Tongue (tissue), 2 donors: ENCODE results near the gene SLC35F3. TPM values are rescaled to one million over a fixed set of nuclear protein-coding genes. Genes with fewer than 3 reads are reported as not detected.

ENCODE experiments used
- DNase-seq: peaks from one replicate; pipeline ENCODE4 v3.0.0-alpha.2; 2015
- total RNA-seq: library from RNA; depleted of rRNA; stranded (reverse); fragments of >200 nt; gene quantifications from one replicate; pipeline ENCODE4 v1.2.3, GENCODE V29; 2014

Gene SLC35F3
- total RNA-seq, 1 donor from 2014 or later: 0.72 TPM

DNA sequence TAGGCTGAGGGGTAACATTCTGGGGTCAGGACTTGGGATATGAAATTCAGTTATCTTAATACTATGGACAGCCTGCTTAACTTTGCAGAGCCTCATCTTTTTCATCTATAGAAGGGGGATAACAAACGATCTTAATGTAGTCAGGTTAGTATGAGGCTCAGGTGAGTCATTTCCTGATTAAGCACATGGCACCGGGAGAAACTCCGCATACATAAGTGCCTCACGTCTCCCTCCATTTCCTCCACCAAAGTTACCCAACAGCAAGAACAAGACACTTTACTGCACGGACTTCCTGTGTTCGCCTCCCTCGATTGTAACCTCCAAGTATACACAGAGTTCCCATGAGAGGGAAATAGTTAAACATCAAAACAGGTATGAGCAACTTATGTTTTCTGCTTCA is 356.1 kb downstream of the SLC35F3 start:
- no peak for DNase-seq

DNA sequence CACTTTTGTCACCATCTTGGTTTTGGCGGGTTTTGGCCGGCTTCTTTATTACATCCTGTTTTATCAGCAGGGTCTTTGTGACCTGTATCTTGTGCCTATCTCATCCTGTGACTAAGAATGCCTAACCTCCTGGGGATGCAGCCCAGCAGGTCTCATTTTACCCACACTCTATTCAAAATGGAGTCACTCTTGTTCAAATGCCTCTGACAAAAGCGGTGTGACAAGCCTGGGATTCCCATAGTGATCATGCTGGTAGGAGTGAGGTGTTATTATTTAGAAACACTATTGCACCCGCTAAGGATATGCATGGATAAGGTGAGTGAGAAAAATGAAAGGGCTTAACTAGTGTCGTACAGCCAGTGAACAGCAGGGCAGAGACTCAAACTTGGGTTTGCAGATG is 357.1 kb downstream of the SLC35F3 start:
- no peak for DNase-seq

DNA sequence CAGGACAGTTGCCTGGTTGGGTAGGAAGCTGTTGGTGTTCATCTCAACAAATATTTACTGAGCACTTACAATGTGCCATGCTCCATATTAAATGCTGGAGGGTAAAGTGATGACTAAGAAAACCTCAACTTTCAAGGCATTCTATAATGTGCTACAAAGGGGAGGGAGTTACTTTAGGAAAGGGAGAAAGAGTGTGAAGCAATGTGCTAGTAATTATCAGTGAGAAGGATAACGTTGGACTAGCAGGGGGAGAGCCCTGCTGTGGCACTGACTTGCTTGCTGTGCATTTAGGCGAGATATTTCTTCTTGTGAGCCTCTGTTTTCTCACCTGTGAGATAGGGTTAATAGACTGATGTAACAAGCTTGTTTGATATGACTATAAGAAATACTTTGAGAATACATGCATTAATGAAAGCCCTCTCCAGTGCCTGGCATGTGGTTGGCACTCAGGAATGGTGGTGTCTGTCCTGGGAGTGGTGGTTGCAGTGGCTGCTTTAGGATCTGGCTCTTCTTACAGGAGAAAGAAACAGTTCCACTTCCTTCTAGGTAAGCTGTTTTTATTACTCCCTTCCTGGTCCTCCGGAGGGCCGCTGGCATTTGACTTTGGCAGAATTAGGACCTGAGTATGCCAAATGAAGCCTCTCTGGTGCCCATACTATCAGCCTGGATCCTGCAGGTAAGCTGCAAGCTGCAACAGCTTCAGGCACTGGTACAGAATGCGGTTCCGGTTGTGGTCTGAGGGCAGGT is 357.7 kb downstream of the SLC35F3 start:
- DNase-seq: no peak

DNA sequence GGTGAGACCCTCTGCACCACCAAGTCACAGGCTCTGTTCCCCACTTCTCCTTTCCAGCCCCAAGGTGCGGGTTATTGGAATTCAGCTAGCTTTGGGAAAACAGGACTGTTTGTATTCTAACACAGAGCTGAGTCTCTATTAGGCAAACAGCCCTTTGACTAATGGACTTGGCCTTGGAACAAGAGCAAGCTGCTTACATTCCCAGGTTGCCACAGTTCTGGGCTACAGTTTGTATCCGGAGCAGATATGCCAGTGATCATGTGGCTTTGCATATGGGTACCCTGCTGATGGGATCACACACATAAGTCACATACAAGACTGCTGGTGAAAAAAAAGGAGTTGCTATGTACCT is 358.3 kb downstream of the SLC35F3 start:
- no peak for DNase-seq

DNA sequence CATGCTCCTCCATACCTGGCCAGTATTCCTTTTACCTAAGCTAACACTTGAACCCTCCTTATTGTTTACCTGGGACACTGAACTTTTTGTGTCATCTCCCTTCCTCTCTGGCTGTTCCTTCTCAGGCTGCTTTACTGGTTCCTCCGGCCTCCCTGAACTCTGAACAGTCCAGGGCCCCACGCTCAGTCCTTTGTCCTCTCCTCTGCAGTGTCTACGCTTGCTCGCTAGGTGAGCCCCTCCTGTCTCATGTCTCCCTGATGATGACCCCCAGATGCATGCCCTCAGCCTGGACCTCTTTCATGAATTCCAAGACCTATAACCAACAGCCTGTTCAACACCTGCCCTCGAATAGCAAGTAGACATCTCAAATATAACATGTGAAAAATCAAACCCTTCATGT is 360.4 kb downstream of the SLC35F3 start:
- no peak for DNase-seq

DNA sequence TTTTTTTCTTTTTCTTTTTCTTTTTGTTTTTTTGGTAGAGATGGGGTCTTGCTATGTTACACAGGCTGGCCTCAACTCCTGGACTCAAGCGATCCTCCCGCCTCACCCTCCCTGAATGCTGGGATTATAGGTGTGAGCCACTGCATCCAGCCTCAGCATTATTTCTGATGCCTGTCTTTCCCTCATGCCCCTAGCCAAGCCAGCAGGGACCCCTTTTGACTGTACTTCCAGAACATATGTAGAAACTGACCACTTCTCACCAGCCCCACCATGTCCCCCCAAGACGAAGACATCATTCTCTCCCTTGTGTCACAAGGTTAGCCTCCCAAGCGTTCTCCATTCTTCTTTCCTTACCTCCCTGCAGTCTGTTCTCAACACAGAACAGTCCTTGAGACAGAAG is 360.8 kb downstream of the SLC35F3 start:
- no peak for DNase-seq

DNA sequence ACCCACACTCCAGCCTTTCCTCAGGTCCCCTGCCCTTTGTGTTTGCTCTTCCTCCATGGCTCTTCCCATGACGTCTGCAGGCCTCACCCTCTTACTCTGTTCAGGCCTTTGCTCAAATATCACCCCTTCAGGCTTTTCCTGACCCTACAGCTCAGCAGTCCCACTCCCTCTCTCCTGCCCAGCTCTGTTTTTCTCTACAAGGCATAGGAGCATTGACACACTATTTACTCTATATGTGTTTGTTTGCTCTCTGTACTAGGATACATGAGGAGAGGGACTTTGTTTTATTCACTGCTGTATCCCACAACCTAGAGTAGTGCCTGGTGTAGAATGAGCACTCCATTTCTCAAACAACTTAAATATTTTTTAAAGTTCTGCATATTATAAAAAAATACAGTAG is 361.4 kb downstream of the SLC35F3 start:
- no peak for DNase-seq

DNA sequence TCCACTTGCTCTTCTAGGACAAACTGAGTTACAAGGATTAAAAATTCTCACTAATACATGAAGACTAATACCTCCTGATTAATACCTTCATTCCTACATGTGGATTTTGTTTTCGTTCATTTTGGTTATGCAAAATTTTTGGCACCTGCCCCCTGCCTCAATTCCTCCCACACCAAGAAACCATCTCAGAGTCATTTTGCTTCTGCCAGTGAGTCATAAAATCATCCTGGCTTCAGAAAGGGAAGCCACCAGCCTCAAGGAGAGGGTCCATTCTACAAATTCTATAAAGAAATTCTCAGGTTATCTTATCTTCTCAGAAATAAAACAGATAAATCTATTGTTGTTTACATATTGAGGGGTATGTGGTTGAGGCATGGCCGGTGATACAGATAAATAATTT is 365.6 kb downstream of the SLC35F3 start:
- no peak for DNase-seq

DNA sequence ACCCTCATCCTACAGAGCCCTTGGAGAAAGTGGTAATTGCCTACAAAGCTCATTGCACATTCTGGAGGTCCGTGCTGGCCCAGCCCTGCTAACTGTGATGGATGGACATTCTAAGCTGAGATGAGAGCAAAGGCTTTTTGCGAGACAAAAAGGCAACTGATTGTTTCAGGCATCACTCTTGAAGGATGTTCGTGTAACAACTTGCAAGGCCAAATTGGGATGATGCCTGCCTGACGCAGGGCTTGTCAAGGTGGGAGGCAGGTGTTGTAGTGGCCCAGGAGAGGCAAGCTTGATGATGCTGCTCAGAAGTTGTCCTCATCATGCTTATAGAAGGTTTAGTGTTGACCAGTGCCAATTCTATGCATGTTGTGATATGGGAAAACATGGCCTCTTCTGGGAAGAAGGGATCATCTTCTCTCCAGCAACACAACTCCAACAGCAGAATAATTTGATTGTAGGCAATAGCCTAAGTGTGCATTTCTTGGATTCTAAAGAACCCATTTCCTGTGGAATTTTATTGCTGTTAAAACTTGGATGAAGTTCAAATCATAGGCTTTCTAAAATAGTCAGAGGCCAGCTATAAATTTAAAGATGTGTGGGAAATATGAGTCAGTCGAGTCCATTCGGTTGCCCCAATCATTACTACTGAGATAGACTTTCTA is 366.2 kb downstream of the SLC35F3 start:
- DNase-seq: no peak

DNA sequence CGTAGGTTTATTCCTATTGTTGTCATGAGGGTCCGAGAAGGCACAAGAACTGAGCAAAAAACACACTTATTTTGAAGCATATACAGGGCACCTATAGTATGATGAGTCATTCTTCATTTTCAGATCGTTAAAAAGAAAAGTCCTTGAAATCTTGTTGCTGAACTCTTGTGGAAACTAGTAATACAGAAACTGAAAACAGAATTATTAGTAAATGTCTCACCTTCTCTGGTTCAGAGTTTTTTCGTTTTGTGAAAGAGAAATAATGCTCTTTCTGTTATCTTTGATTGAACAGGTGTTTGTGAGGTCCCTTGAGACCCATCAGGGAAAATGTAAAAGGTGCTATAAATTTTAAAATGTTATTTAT is 366.7 kb downstream of the SLC35F3 start:
- DNase-seq: no peak

DNA sequence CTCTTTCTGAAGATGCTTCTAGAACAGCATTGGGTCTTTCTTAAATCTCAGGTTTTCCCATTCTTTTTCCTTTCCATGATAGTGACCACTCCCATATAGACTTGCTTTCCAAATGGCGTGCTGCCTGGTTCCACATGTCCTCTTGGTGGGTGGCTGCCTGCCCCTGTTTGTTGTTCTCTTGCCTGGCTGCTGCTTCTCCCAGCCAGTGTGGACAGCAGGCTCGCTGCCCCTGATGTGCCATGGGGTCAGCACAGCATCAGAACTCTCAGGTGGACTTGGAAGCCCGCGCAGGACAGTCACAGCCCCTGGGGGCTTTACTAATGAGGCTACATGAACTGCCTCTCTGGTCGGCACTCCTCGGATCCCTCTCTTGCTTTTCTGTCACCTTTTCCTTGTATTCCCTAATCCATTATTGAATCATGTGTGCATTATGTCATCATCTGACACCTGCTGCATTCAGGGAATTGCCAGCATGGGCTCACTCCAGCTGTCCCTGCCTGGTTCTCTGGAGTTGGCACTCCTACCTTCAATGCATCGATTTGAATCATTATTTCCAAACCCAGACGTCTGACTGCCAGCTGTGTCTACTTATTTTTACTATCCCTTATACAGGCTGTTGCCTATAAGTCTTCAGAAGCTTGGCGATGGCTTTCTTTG is 368.3 kb downstream of the SLC35F3 start:
- peak; percentile 41 for DNase-seq

DNA sequence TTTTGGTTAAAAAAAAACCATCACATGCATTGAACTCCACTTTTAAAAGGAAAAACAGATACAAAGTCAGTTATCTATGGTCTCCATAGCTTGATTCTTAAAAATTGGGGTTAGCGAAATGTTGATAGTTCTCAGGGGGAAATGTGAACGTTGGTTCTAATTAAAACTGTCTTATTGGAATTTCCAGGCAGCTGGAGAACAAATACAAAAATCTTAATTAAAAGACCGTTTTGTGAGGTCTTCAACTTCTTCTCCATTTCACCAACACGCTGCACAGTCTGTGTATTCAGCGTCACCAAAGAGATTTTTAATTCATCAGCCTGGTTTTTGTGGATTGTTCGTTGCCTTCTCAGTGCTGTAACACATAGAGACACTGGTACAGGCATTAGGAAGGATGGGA is 369.5 kb downstream of the SLC35F3 start:
- DNase-seq: no peak

DNA sequence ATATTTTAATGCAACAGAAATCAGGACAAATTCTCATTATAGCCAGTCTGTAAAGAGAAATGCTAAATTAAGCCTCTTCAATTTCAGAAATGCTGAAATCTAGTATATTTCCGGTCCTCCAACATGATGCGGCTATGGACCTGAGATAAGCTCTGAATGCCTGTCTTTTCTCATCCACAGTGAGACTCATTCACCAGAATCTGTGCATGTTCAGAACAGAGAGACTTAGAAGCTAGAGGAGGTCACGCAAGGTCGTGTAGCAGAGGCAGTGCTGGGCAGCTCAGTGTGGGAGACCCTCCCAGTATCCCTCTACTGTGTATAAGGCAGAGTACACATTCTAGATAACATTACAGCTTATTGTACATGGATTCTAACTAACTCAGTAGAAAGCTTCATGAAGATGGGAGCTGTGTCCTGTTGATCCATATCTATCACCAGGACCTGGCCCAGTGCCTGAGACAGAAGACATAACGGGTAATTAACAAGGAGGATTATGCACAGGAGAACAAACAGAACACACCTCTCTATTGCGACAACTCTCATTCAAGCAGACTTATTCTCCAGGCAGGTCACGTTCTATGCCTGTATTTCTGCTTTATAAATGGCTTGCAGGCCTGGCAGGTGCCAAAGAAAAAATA is 371.8 kb downstream of the SLC35F3 start:
- no peak for DNase-seq

DNA sequence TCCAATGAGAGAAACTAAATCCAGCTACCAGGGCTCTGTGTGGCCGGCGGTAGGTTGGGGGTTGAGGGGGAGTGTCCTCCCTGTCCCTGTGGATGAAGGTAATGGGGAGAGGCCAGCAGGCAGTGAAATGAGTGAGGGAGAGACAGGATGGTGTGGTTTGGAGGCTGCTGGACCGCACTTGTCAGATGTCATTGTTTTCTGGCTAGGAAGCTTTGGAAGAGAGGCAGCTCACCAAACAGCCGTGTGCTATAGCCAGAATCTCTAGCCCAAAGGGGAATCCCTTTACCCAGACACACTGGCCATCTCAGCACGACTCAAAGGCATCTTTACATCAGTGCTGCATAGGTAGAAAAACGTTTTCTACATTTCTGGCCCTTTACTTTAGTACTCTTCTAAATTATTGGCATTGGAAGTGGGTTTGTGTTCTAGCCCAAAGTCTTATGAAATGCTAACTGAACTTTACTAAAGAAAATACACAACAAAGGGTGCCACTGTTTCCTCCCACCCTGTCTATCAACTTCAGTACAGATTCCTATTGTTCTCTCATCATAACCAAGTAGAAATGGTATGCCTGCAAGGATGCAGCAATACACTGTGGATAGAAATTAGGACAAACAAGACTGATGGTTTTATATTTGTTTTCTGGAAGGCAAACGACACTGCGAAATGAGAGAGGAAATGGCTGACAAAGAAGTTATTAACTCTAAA is 372.8 kb downstream of the SLC35F3 start:
- no peak for DNase-seq

DNA sequence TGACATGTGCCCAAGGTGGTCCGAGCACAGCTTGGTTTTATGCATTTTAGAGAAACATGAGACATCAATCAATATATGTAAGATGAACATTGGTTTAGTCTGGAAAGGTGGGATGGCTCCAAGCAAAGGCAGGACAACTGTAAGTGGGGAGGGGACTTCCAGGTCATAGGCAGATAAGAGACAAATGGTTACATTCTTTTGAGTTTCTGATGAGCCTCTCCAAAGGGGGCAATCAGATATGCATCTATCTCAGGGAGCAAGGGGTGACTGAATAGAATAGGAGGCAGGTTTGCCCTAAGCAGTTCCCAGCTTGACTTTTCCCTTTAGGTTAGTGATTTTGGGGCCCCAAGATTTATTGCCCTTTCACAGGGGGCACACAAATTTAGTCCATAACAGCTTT is 374.5 kb downstream of the SLC35F3 start:
- no peak for DNase-seq

DNA sequence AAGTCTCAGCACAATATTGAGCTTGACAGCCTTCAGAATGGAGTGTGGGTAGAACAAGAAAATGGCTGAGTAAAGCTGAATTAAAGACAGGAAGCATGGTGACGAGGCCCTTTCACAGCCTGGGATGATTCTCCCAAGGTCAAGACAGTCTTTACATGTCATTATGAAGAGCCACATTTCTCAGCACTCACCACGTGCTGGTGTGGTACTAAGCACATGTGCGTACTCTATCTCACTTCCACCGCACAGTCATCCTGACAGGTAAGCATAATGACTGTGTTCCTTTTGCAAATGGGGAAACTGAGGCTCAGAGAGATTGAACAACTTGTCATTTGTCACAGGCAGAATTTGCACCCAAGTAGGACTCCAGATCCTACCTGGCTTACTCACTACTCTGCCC is 376.0 kb downstream of the SLC35F3 start:
- DNase-seq: no peak

DNA sequence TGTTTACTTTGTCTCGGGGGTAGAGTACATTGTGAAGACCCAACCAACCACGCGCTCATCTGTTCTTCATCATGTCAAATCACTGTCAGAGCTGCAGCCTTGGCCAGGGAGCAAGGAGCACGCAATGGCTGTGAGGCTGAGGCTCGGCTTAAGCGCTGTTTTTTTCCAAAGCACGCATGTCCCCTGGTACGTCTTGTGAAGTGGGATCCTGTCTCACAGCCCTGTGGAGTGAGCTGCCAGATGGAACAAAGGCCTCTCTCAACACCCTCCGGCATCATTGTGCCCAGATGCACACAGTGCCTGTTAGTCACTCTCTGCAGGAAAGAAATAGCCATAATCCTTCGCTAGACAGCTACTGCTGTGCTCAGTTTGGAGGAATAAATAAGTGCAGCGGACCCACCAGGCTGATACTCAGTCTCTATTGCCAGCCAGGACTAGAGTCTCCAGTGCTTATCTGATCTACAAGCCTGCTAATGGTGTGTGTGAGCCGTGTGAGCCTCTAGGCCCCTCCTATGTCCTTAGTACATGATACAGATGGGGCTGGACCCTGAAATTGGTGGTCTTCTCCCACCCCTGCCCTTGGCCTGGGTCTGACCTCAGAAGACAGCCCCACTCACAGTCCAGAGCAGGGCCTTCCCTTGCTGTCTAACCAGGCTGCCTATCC is 377.5 kb downstream of the SLC35F3 start:
- DNase-seq: peak; percentile 30

DNA sequence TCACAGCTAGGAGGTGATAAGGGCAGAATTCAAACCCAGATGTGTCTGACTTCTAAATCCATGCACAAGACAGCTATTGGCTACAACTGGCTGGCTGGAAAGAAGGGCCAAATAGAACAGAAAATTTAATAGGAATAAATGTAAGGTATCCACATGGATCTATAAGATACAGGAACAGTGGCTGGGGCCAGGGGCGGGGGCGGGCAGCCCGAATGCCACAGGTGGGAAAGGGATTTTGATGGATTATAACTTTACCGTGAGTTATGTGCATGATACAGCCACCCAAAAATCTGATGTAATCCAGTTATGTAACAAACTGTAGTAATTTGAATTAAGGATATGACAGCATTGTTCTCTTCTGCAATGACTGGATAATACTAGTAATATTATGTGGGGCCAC is 381.7 kb downstream of the SLC35F3 start:
- no peak for DNase-seq

DNA sequence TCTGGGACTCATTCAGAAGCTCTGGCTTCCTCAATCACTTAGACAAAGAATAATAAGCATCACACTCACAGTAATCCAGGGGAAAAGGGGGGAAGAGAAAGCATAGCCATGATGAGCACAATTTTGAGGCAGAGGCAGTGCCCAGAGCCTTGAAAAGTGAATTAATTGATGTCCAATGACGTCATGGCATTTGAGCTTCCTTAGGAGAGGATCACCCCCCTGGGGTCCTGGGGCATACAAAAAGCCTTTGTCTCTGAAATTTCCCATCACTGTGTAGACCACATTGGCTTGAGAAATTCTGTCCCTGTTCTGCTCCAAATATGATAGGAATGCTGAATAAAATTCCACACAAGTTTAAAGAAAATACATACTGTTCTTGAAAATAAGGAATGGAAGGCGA is 384.5 kb downstream of the SLC35F3 start:
- DNase-seq: no peak

DNA sequence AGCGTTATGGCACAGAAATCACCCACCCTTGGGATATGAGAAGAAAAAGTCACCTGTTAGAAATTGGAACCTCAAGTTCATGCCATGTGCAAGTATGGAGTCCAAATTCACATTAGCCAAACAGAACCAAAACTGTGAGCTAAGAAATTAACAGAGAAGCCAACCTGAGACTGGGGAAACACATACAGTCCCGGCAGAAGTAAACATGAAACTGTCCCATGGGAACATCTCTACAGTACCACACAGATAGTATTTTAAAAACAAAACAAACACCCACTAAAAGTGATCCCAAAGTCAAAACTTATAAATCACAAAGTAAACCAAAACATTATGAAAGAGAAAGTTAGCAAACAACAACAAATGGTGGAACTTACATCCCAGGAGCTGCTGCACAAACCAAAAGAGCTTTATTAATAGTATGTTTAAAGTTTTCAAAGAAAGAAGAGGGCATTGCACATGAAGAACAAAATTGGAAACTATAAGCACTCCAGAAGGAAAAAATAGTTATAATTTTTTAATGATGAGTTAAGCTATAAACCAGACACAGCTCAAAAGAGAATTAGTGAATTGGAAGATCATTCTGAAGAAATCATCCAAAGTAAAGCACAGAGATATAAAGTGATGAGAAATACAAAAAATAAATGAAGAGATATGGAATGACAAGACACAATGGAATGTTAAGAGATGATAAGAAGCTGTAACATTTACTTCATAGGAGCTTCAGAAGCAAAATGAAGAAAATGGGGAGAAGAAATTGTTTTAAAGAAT is 385.2 kb downstream of the SLC35F3 start:
- DNase-seq: no peak

DNA sequence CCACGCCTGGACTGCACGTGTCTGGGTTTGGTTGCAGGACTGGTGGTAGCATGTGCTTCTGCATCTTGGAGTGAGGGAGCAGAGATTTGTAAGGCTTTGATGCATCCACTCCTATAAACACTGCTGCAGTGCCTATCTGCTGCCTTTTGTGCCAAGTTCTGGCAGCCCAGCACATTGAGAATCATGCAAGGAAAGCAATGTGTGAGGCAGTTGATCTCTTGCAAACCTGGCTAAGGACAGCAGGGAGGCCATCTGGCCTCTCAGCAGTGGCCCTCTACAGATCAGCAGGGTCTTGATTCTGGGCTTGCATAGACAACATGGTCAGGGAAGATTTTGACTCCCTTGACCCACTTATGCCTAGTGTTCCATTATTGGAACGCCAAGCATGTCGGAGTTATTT is 387.5 kb downstream of the SLC35F3 start:
- no peak for DNase-seq
